ENCODE data around the gene PRSS38. TPM values are rescaled to one million over a fixed set of nuclear protein-coding genes. Genes with fewer than 3 reads are reported as not detected.
A peak's percentile ranks its signal among the peaks of the same experiment; 100 is the strongest.

Gene PRSS38
- total and polyA plus RNA-seq, 2 experiments from 2014 or later = not detected

GRCh38 chr1:227793079-227793947, 22.2 kb upstream of the PRSS38 start:
- no peaks in the 10 kb centered on the region for H3K36me3 ChIP-seq
- peaks cover 7% of the 10 kb centered on the region for H3K4me1 ChIP-seq (ENCODE audit: low read depth)
- TF ChIP-seq CTCF (IDR thresholded peaks at IDR 0.05; ENCODE audit: low read depth, low read length) = no peak
- H3K27ac ChIP-seq = no peak overlapping the region
- DNase-seq (ENCODE audit: low read depth in 1 of 2, low spot score in 1 of 2) = no peak
- H3K4me3 ChIP-seq = no peak overlapping the region
- no peaks in the 10 kb centered on the region for H3K9me3 ChIP-seq (ENCODE audit: low read depth)
- no peaks in the 10 kb centered on the region for H3K27me3 ChIP-seq

DNA sequence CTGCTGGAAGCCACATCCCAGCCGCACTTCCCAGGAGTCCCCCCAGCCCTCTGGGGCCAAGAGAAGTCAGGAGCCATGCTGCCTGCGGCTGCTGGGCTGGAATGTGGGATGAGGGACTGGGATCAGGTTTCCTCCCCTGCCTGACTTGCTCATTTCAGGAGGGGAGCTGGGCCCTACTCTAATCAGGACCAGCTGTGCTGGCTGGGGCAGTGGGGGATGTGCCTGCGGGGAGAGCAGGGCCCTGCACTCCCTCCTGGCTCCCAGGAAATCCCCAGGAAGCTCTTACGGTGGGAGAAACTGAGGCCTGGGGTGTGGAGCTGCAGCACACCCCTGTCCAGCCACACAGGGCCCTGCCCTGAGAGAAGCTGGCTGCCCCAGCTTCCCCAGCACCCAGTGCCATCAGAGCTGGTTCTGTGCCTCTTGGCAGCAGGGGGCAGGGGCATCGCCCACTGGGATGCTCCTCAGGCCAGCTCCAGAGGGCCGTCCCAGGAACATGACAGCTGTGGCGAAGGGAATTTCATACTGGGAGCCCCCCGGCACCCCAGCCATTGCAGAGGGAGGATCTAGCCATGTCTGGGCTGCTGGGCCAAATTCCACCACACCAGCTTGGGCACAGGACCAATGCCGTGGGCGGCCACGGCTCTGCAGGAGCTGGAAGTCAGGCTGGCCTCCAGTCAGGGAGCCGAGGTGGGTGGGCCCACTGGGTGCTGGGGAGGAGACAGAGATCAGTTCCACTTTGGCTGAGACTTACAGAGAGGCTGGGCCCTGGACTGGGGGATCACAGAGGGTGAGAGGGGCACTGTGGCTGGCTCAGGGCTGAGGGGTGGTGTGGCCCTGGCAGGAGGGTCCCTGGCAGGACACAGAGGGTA, 21.3 kb upstream of the PRSS38 start:
- Histone ChIP-seq H3K36me3 (no peaks in the 10 kb centered on the region), H3K27ac (no peak overlapping the region), H3K4me1 (ENCODE audit: low read depth) (peaks cover 7% of the 10 kb centered on the region), H3K4me3 (no peak overlapping the region), H3K27me3 (no peaks in the 10 kb centered on the region), H3K9me3 (ENCODE audit: low read depth) (no peaks in the 10 kb centered on the region)
- peak; percentile 55 to 90 for DNase-seq (ENCODE audit: low read depth in 1 of 2, low spot score in 1 of 2)
- no peak for TF ChIP-seq CTCF (IDR thresholded peaks at IDR 0.05; ENCODE audit: low read depth, low read length)

DNA sequence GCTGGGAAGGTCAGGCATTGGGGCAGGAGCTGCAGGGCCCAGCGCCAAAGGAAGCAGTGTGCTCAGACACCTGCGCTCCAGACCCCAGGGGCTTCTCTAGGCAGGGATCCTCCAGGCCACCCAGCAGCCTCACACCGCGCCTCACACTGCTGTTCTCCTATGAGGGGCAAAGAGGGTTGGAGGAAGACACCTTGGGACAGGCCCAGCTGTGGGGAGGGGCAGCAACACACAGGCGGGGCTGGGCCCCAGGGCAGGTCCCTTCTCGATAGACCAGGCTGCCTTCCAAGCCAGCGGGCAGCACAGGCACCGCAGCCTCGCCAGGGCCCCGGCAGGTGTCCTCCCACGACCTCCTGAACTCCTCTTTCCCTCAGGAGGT, 20.7 kb upstream of the PRSS38 start:
- no peak for TF ChIP-seq CTCF (IDR thresholded peaks at IDR 0.05; ENCODE audit: low read depth, low read length)
- Histone ChIP-seq H3K36me3 (no peaks in the 10 kb centered on the region), H3K4me1 (ENCODE audit: low read depth) (peaks cover 7% of the 10 kb centered on the region), H3K27me3 (no peaks in the 10 kb centered on the region), H3K9me3 (ENCODE audit: low read depth) (no peaks in the 10 kb centered on the region), H3K4me3 (no peak overlapping the region), H3K27ac (no peak overlapping the region)
- DNase-seq (ENCODE audit: low read depth in 1 of 2, low spot score in 1 of 2) = no peak

DNA sequence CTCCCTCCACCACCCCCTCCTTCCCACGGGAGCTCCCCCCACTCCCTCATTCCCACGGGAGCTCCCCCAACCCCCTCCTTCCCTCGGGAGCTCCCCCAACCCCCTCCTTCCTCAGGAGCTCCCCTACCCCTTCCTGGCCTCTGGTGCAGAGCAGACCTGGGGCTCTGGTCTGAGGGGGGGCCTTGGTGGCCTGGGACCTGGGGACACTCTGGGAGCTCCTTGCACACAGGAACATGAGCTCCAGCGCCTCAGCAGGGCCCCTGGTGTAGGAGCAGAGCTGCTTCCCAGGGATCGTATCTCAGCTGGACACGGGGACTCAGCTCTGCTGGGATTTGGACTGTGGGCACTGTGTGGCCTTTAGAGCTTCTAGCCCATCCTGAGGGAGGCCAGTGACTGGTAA, 19.7 kb upstream of the PRSS38 start:
- no peak for TF ChIP-seq CTCF (IDR thresholded peaks at IDR 0.05; ENCODE audit: low read depth, low read length)
- Histone ChIP-seq H3K9me3 (ENCODE audit: low read depth) (no peaks in the 10 kb centered on the region), H3K27ac (no peak overlapping the region), H3K36me3 (no peaks in the 10 kb centered on the region), H3K4me1 (ENCODE audit: low read depth) (peaks cover 7% of the 10 kb centered on the region), H3K4me3 (no peak overlapping the region), H3K27me3 (no peaks in the 10 kb centered on the region)
- DNase-seq (ENCODE audit: low read depth in 1 of 2, low spot score in 1 of 2) = no peak

- no peak overlapping the region for H3K4me3 ChIP-seq
- H3K27ac ChIP-seq = no peak overlapping the region
- no peaks in the 10 kb centered on the region for H3K9me3 ChIP-seq (ENCODE audit: low read depth)
- DNase-seq (ENCODE audit: low read depth in 1 of 2, low spot score in 1 of 2) = no peak
- no peaks in the 10 kb centered on the region for H3K27me3 ChIP-seq
- H3K4me1 ChIP-seq (ENCODE audit: low read depth) = peaks cover 7% of the 10 kb centered on the region
- no peaks in the 10 kb centered on the region for H3K36me3 ChIP-seq
- TF ChIP-seq CTCF (IDR thresholded peaks at IDR 0.05; ENCODE audit: low read depth, low read length) = no peak
Observed at GRCh38 chr1:227796359-227796915, 19.0 kb upstream of the PRSS38 start.
